Activated T-helper 2 cell treated with anti-CD3 and anti-CD28 coated beads, Interferon-gamma antibody, Interleukin-2, Interleukin-4, amounts not matched to agents 10 μg/mL and 5 μg/mL and 100 μg/mL, durations not matched to agents 14 hours and 24 hours and 36 hours (primary cell): ENCODE results near the gene LPCAT4. TPM values are rescaled to one million over a fixed set of nuclear protein-coding genes. Genes with fewer than 3 reads are reported as not detected.

Experiments used
- DNase-seq: peaks from one replicate; pipeline ENCODE4 v3.0.0; 2021; ENCODE audit warnings: low spot score
- H3K27ac Mint-ChIP-seq: one replicate; pipeline ENCODE4 v1.8.0; 2021; ENCODE audit warnings: mixed read lengths
- H3K27me3 Mint-ChIP-seq: one replicate; pipeline ENCODE4 v1.8.0; 2021; ENCODE audit warnings: low read depth, mixed read lengths
- H3K36me3 Mint-ChIP-seq: one replicate; pipeline ENCODE4 v1.8.0; 2021; ENCODE audit warnings: low read depth, mixed read lengths
- H3K4me1 Mint-ChIP-seq: one replicate; pipeline ENCODE4 v1.8.0; 2021; ENCODE audit warnings: low read depth, mixed read lengths
- H3K4me3 Mint-ChIP-seq: one replicate; pipeline ENCODE4 v1.8.0; 2021; ENCODE audit warnings: low read depth, mild to moderate bottlenecking, moderate library complexity, mixed read lengths
- H3K9me3 Mint-ChIP-seq: one replicate; pipeline ENCODE4 v1.8.0; 2021; ENCODE audit warnings: mixed read lengths
- intact Hi-C: fragments of 100-400 bp; cut with micrococcal nuclease; formaldehyde crosslinking; loops from one replicate; pipeline ENCODE4 v1.15.1; 2023
- total RNA-seq: library from RNA; stranded (reverse); gene quantifications from 2 replicates; pipeline ENCODE4 v1.2.3, GENCODE V29; 2022

The LPCAT4 gene
- total RNA-seq, 1 donor from 2014 or later, result 70.9 TPM

- intact Hi-C loops, result no loop called here
- no peak for DNase-seq
- peaks cover 24% of the 10 kb centered on the region for H3K4me1 Mint-ChIP-seq
- H3K4me3 Mint-ChIP-seq, result no peak overlapping the region
- H3K27ac Mint-ChIP-seq, result peak overlapping the region; percentile 48
- peaks cover 34% of the 10 kb centered on the region for H3K36me3 Mint-ChIP-seq
- no peaks in the 10 kb centered on the region for H3K9me3 Mint-ChIP-seq
- no peaks in the 10 kb centered on the region for H3K27me3 Mint-ChIP-seq
These were observed 25.4 kb downstream of the LPCAT4 start for GRCh38 chr15:34341381-34342212.

GRCh38 chr15:34339946-34340345 lies 27.1 kb downstream of the LPCAT4 start:
- Mint-ChIP-seq H3K27ac (peak overlapping the region; percentile 24), H3K27me3 (no peaks in the 10 kb centered on the region), H3K4me1 (peaks cover 38% of the 10 kb centered on the region), H3K9me3 (no peaks in the 10 kb centered on the region), H3K36me3 (peaks cover 34% of the 10 kb centered on the region), H3K4me3 (peak overlapping the region; percentile 41)
- no peak for DNase-seq
- intact Hi-C loops, result loop anchor here (10.0 kb wide), 1 partner anchor 245 kb away; the partner anchor contains the start of gene GOLGA8B

- H3K9me3 Mint-ChIP-seq, result no peaks in the 10 kb centered on the region
- DNase-seq, result no peak
- no peak overlapping the region for H3K27ac Mint-ChIP-seq
- intact Hi-C loops, result loop anchor here (10.0 kb wide), 1 partner anchor 246 kb away; the partner anchor contains the start of gene GOLGA8B
- peaks cover 52% of the 10 kb centered on the region for H3K4me1 Mint-ChIP-seq
- peak overlapping the region; percentile 98 for H3K4me3 Mint-ChIP-seq
- H3K36me3 Mint-ChIP-seq, result peaks cover 34% of the 10 kb centered on the region
- no peaks in the 10 kb centered on the region for H3K27me3 Mint-ChIP-seq
These were observed 28.6 kb downstream of the LPCAT4 start for GRCh38 chr15:34338347-34338746.

GRCh38 chr15:34337557-34338306 lies 29.3 kb downstream of the LPCAT4 start, which contains the start of gene SLC12A6:
TSS of gene SLC12A6 (minus strand) at chr15:34337781. CDS start at chr15:34336680, 1,101 bp downstream.
- peak within 1 kb of the TSS; percentile 95 for H3K27ac Mint-ChIP-seq
- peak; percentile 88 for DNase-seq
- no peaks in the 10 kb centered on the region for H3K27me3 Mint-ChIP-seq
- peaks cover 34% of the 10 kb centered on the region for H3K36me3 Mint-ChIP-seq
- H3K9me3 Mint-ChIP-seq, result no peaks in the 10 kb centered on the region
- peak within 1 kb of the TSS; percentile 98 for H3K4me3 Mint-ChIP-seq
- intact Hi-C loops, result loop anchor here (10.0 kb wide), 1 partner anchor 247 kb away; the partner anchor contains the start of gene GOLGA8B
- H3K4me1 Mint-ChIP-seq, result peaks cover 56% of the 10 kb centered on the region

GRCh38 chr15:34336991-34337556 lies 29.9 kb downstream of the LPCAT4 start:
- Mint-ChIP-seq H3K9me3 (no peaks in the 10 kb centered on the region), H3K27ac (peak overlapping the region; percentile 95), H3K4me1 (peaks cover 62% of the 10 kb centered on the region), H3K36me3 (peaks cover 32% of the 10 kb centered on the region), H3K27me3 (no peaks in the 10 kb centered on the region), H3K4me3 (peak overlapping the region; percentile 98)
- intact Hi-C loops, result loop anchor here (10.0 kb wide), 1 partner anchor 248 kb away; the partner anchor contains the start of gene GOLGA8B
- no peak for DNase-seq

GRCh38 chr15:34336231-34336990 lies 30.6 kb downstream of the LPCAT4 start:
- Mint-ChIP-seq H3K27me3 (no peaks in the 10 kb centered on the region), H3K27ac (peak overlapping the region; percentile 95), H3K4me3 (peak overlapping the region; percentile 98), H3K36me3 (peaks cover 30% of the 10 kb centered on the region), H3K4me1 (peaks cover 62% of the 10 kb centered on the region), H3K9me3 (no peaks in the 10 kb centered on the region)
- no peak for DNase-seq
- intact Hi-C loops, result loop anchor here (10.0 kb wide), 1 partner anchor 248 kb away; the partner anchor contains the start of gene GOLGA8B

GRCh38 chr15:34335176-34336032 lies 31.6 kb downstream of the LPCAT4 start:
- intact Hi-C loops, result loop anchor here (2.0 to 10.0 kb wide), 3 partner anchors 97 to 297 kb away; partner anchors contain the start of genes AVEN and GOLGA8B
- Mint-ChIP-seq H3K27ac (peak overlapping the region; percentile 95), H3K9me3 (no peaks in the 10 kb centered on the region), H3K27me3 (no peaks in the 10 kb centered on the region), H3K36me3 (peaks cover 20% of the 10 kb centered on the region), H3K4me1 (peaks cover 63% of the 10 kb centered on the region), H3K4me3 (peak overlapping the region; percentile 98)
- no peak for DNase-seq

GRCh38 chr15:34334672-34335071 lies 32.3 kb downstream of the LPCAT4 start:
- DNase-seq, result no peak
- Mint-ChIP-seq H3K4me1 (peaks cover 66% of the 10 kb centered on the region), H3K4me3 (peak overlapping the region; percentile 98), H3K9me3 (no peaks in the 10 kb centered on the region), H3K27me3 (no peaks in the 10 kb centered on the region), H3K36me3 (peaks cover 12% of the 10 kb centered on the region), H3K27ac (peak overlapping the region; percentile 95)
- intact Hi-C loops, result loop anchor here (1.0 to 10.0 kb wide), 7 partner anchors 16 to 658 kb away; partner anchors contain the start of genes AVEN, GOLGA8A, GOLGA8B and LPCAT4

GRCh38 chr15:34332553-34333120 lies 34.4 kb downstream of the LPCAT4 start:
- intact Hi-C loops, result loop anchor here (5.0 to 10.0 kb wide), 4 partner anchors 35 to 660 kb away; partner anchors contain the start of genes GOLGA8A, GOLGA8B and LPCAT4
- no peak for DNase-seq
- Mint-ChIP-seq H3K27me3 (no peaks in the 10 kb centered on the region), H3K9me3 (no peaks in the 10 kb centered on the region), H3K4me1 (peaks cover 77% of the 10 kb centered on the region), H3K36me3 (peaks cover 5% of the 10 kb centered on the region), H3K4me3 (no peak overlapping the region), H3K27ac (peak overlapping the region; percentile 85)

- intact Hi-C loops, result loop anchor here (5.0 to 10.0 kb wide), 4 partner anchors 35 to 660 kb away; partner anchors contain the start of genes GOLGA8A, GOLGA8B and LPCAT4
- H3K4me1 Mint-ChIP-seq, result peaks cover 72% of the 10 kb centered on the region
- H3K36me3 Mint-ChIP-seq, result peaks cover 5% of the 10 kb centered on the region
- H3K4me3 Mint-ChIP-seq, result peak overlapping the region; percentile 38
- no peaks in the 10 kb centered on the region for H3K27me3 Mint-ChIP-seq
- H3K27ac Mint-ChIP-seq, result peak overlapping the region; percentile 85
- no peaks in the 10 kb centered on the region for H3K9me3 Mint-ChIP-seq
- no peak for DNase-seq
These were observed 35.2 kb downstream of the LPCAT4 start for GRCh38 chr15:34331809-34332208.
